Endodermal cell (in vitro differentiated cells): Measurements from ENCODE around the gene KRTAP10-5. TPM values are rescaled to one million over a fixed set of nuclear protein-coding genes. Genes with fewer than 3 reads are reported as not detected.
A peak's percentile ranks its signal among the peaks of the same experiment; 100 is the strongest.
"Not testable (repeated sequence)": the region's sequence is repeated elsewhere in the genome, so short reads cannot be mapped to it uniquely, and the experiment has no call there.

ENCODE experiments used
- DNase-seq: peaks from one replicate; pipeline ENCODE4 v3.0.0-alpha.2; 2017
- H3K27ac ChIP-seq: 2 replicates; pipeline ENCODE4 v1.5.1; 2013; ENCODE audit warnings: mild to moderate bottlenecking, low read depth, low read length, moderate library complexity
- H3K27me3 ChIP-seq: 2 replicates; pipeline ENCODE4 v1.6.1; 2013; ENCODE audit warnings: mild to moderate bottlenecking, low read length, moderate library complexity; ENCODE audit not compliant: insufficient read depth, control insufficient read depth, poor library complexity, severe bottlenecking
- H3K36me3 ChIP-seq: 2 replicates; pipeline ENCODE4 v1.7.0; 2013; ENCODE audit warnings: mild to moderate bottlenecking, low read length, moderate library complexity; ENCODE audit not compliant: control insufficient read depth, insufficient read depth
- H3K4me1 ChIP-seq: one replicate; pipeline ENCODE4 v1.7.0; 2013; ENCODE audit warnings: low read length; ENCODE audit not compliant: control insufficient read depth, insufficient read depth
- H3K4me3 ChIP-seq: 2 replicates; pipeline ENCODE4 v1.5.1; 2013; ENCODE audit warnings: mild to moderate bottlenecking, low read length, moderate library complexity
- H3K9ac ChIP-seq: 2 replicates; pipeline ENCODE4 v1.6.1; 2013; ENCODE audit warnings: mild to moderate bottlenecking, low read length, moderate library complexity; ENCODE audit not compliant: poor library complexity, severe bottlenecking; ENCODE audit errors: extremely low read depth
- H3K9me3 ChIP-seq: 2 replicates; pipeline ENCODE4 v1.6.1; 2013; ENCODE audit warnings: mild to moderate bottlenecking, low read length, moderate library complexity; ENCODE audit not compliant: control insufficient read depth
- H3K27ac Mint-ChIP-seq: 2 replicates; pipeline ENCODE4 v1.8.0; 2020; ENCODE audit warnings: mixed read lengths
- H3K27me3 Mint-ChIP-seq: 2 replicates; pipeline ENCODE4 v1.8.0; 2021; ENCODE audit warnings: mild to moderate bottlenecking, mixed read lengths; ENCODE audit not compliant: insufficient read depth
- H3K36me3 Mint-ChIP-seq: 2 replicates; pipeline ENCODE4 v1.8.0; 2020; ENCODE audit warnings: low read depth, mixed read lengths
- H3K4me1 Mint-ChIP-seq: 2 replicates; pipeline ENCODE4 v1.8.0; 2020; ENCODE audit warnings: mixed read lengths
- H3K4me3 Mint-ChIP-seq: 2 replicates; pipeline ENCODE4 v1.8.0; 2020; ENCODE audit warnings: mild to moderate bottlenecking, moderate library complexity, mixed read lengths
- H3K9me3 Mint-ChIP-seq: 2 replicates; pipeline ENCODE4 v1.8.0; 2020; ENCODE audit warnings: mild to moderate bottlenecking, mixed read lengths
- WGBS, 2 experiments: methylation state at CpG; one replicate each; pipeline versions ENCODE4 v1.1.5 to v1.1.7; 2013; ENCODE audit warnings: missing lambda C conversion rate in 2 of 2, mixed read lengths in 1 of 2; ENCODE audit not compliant: insufficient coverage in 1 of 2, insufficient read length in 1 of 2; 5-methylcytosine and 5-hydroxymethylcytosine counted together
- total RNA-seq, 2 donors: library from RNA; stranded (reverse); fragmentation: NEBNext Ultra II Directional in 1 of 2; extraction: Animal tissue kit (Norgen Biotek cat#: 25700) in 1 of 2; gene quantifications; 2 replicates in 1 of 2; 3 replicates in 1 of 2; pipeline ENCODE4 v1.2.1, GENCODE V29; 2021
- TF ChIP-seq, protein P1 (sequence below): fragments of 200-600 bp; sonication (generic); conservative IDR thresholded peaks from 2 replicates; pipeline ENCODE4 v1.5.0; 2021; ENCODE audit warnings: antibody characterized with exemption, mild to moderate bottlenecking

KRTAP10-5 gene
- total RNA-seq, 2 donors from 2014 or later: not detected

DNA sequence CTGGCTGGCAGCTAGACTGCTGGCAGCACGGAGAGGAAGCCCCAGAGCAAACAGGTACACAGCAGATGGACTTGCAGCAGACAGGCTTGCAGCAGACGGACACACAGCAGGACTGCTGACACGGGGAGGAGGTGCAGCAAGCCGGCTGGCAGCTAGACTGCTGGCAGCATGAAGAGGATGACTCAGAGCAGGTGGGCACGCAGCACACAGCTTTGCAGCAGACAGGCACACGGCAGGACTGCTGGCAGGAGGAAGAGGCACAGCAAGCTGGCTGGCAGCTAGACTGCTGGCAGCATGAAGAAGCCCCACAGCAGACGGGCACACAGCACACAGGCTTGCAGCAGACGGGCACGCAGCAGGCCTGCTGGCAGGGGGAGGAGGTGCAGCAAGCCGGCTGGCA is 29.6 kb downstream of the KRTAP10-5 start:
- Mint-ChIP-seq H3K27ac (no peak overlapping the region), H3K4me1 (peaks cover 14% of the 10 kb centered on the region), H3K4me3 (no peak overlapping the region), H3K36me3 (no peaks in the 10 kb centered on the region), H3K27me3 (peaks cover 1% of the 10 kb centered on the region), H3K9me3 (peaks cover 9% of the 10 kb centered on the region)
- Histone ChIP-seq H3K9me3 (no peaks in the 10 kb centered on the region), H3K27me3 (no peaks in the 10 kb centered on the region), H3K4me1 (no peaks in the 10 kb centered on the region), H3K9ac (no peak overlapping the region), H3K4me3 (no peak overlapping the region), H3K36me3 (no peaks in the 10 kb centered on the region), H3K27ac (no peak overlapping the region)
- no peak for DNase-seq
- 73 to 81% methylated on average over 7 to 10 of the region's 10 CpGs for WGBS, 2 experiments
- TF ChIP-seq, protein P1, sequence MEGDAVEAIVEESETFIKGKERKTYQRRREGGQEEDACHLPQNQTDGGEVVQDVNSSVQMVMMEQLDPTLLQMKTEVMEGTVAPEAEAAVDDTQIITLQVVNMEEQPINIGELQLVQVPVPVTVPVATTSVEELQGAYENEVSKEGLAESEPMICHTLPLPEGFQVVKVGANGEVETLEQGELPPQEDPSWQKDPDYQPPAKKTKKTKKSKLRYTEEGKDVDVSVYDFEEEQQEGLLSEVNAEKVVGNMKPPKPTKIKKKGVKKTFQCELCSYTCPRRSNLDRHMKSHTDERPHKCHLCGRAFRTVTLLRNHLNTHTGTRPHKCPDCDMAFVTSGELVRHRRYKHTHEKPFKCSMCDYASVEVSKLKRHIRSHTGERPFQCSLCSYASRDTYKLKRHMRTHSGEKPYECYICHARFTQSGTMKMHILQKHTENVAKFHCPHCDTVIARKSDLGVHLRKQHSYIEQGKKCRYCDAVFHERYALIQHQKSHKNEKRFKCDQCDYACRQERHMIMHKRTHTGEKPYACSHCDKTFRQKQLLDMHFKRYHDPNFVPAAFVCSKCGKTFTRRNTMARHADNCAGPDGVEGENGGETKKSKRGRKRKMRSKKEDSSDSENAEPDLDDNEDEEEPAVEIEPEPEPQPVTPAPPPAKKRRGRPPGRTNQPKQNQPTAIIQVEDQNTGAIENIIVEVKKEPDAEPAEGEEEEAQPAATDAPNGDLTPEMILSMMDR: no peak

DNA sequence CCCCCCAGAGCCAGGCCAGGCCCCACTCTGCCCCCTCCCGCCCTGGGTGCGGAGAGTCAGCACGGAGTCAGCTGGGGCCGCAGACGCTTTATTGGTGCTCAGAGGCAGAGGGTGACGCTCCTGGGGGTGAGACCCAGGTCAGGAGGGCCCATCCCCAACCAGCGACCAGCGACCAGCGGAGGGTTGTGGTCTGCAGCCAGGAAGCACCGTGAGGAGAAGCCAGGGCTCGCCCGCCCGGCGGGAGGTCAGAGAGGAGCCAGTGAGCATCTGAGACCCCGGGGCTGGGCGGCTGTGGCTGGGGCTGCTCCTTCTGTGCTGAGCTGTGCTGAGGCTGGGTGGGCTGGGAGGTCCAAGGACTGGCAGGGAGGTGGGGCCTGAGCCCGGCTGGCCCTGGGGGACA is 30.1 kb downstream of the KRTAP10-5 start:
- DNase-seq: peak; percentile 61
- 87 to 100% methylated on average over 1 to 17 of the region's 17 CpGs for WGBS, 2 experiments
- H3K4me1 ChIP-seq, H3K9me3 ChIP-seq, H3K27me3 ChIP-seq, H3K36me3 Mint-ChIP-seq, H3K4me3 Mint-ChIP-seq, H3K27ac Mint-ChIP-seq, H3K9ac ChIP-seq, H3K36me3 ChIP-seq, H3K27ac ChIP-seq, H3K4me3 ChIP-seq, H3K27me3 Mint-ChIP-seq: not testable (repeated sequence)
- peaks cover 14% of the 10 kb centered on the region for H3K9me3 Mint-ChIP-seq
- H3K4me1 Mint-ChIP-seq: peaks cover 14% of the 10 kb centered on the region

DNA sequence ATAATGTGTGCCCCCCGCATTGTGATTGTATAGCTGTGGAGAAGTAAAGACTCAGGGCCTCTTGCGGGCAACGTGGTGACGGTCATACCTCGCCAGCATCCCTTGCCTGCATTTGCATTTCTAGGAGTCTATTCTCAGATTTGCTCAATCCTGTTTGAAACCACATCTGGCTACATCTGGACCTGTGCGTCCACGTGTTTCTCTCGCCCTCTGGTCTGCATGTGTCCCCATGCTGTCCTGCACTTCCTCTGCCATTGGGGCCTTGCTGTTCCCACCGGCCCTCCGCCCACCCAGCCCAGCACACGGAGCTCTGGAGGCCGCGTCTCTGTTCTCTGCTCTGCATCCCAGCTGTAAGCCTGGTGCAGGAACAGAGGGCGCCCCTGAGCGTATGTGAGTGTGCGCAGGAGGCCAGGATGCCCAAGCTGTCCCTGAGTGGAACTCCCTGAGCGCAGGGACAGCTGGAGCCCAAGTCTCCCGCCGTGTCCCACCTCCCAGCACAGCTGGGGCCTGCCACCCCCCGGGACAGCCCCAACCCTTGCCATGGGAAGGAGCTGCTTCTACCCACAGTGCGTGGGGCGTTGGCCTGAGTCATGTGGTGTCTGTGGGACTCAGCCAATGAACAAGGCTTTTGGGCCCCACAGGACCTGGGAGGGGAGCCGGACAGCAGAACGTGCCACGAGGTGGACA is 30.7 kb downstream of the KRTAP10-5 start:
- Mint-ChIP-seq H3K9me3 (peaks cover 14% of the 10 kb centered on the region), H3K27me3 (peaks cover 1% of the 10 kb centered on the region), H3K4me1 (peaks cover 14% of the 10 kb centered on the region), H3K36me3 (no peaks in the 10 kb centered on the region), H3K4me3 (no peak overlapping the region), H3K27ac (no peak overlapping the region)
- no peaks in the 10 kb centered on the region for H3K36me3 ChIP-seq
- WGBS, 2 experiments: 84 to 86% methylated on average over 13 to 25 of the region's 25 CpGs
- peak overlapping the region; percentile 83 for H3K27ac ChIP-seq
- peak; percentile 62 for DNase-seq
- H3K9me3 ChIP-seq: no peaks in the 10 kb centered on the region
- TF ChIP-seq, protein P1: no peak
- H3K27me3 ChIP-seq: no peaks in the 10 kb centered on the region
- no peak overlapping the region for H3K4me3 ChIP-seq
- no peak overlapping the region for H3K9ac ChIP-seq
- H3K4me1 ChIP-seq: no peaks in the 10 kb centered on the region

DNA sequence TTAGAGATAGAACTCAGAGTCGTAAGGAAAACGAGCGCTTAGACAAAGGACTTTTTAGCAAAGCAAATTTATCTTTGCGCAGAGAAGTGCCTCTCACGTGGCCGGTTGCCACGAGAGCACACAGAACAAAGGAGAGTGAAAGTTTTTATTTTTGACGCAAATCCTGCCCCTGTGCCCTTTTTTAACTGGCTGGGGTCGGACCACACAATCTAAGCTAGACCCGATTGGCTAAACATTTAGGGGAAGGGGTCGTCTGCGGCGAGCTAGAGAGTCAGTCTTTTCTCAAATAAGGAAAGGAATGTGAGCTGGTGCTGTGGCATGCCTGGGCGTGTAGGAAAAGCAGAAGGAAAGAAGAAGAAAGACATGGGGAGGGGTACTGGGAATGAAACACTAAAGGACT is 31.5 kb downstream of the KRTAP10-5 start:
- Histone ChIP-seq H3K27ac (peak overlapping the region; percentile 83), H3K27me3 (no peaks in the 10 kb centered on the region), H3K4me1 (no peaks in the 10 kb centered on the region), H3K4me3 (no peak overlapping the region), H3K9me3 (no peaks in the 10 kb centered on the region), H3K36me3 (no peaks in the 10 kb centered on the region), H3K9ac (no peak overlapping the region)
- Mint-ChIP-seq H3K4me3 (no peak overlapping the region), H3K27me3 (peaks cover 1% of the 10 kb centered on the region), H3K4me1 (peaks cover 14% of the 10 kb centered on the region), H3K9me3 (peaks cover 14% of the 10 kb centered on the region), H3K27ac (no peak overlapping the region), H3K36me3 (no peaks in the 10 kb centered on the region)
- TF ChIP-seq, protein P1: no peak
- DNase-seq: peak; percentile 61
- WGBS, 2 experiments: 50 to 71% methylated on average over 14 of the region's 14 CpGs
